OCI-LY3 (cell line): ENCODE measurements around the gene FKBP7.

Source experiments
- H2AFZ ChIP-seq: fragments of 200-600, 300-600 bp; shearing (Covaris generic); 2 replicates; pipeline ENCODE4 v1.6.0; 2014; ENCODE audit warnings: antibody characterized with exemption, low read depth, low read length
- H3K27ac ChIP-seq: fragments of 200-600, 300-600 bp; sonication (generic); 2 replicates; pipeline ENCODE4 v1.5.1; 2014; ENCODE audit warnings: mild to moderate bottlenecking, low read length, moderate library complexity, mixed read lengths
- H3K27me3 ChIP-seq: fragments of 200-600, 300-600 bp; sonication (generic); 2 replicates; pipeline ENCODE4 v1.6.1; 2014; ENCODE audit warnings: low read depth, low read length, mixed read lengths
- H3K36me3 ChIP-seq: fragments of 200-600, 300-600 bp; sonication (generic); replicated peaks from 2 replicates; pipeline ENCODE3; 2014; ENCODE audit warnings: low read depth, low read length, mixed read lengths
- H3K4me1 ChIP-seq: fragments of 300-600, 200-600 bp; sonication (generic); 2 replicates; pipeline ENCODE4 v1.6.1; 2014; ENCODE audit warnings: low read length, mixed read lengths
- H3K4me2 ChIP-seq: fragments of 200-600, 300-600 bp; sonication (generic); 2 replicates; pipeline ENCODE4 v1.6.1; 2014; ENCODE audit warnings: low read length, mixed read lengths
- H3K4me3 ChIP-seq: fragments of 300-600, 200-600 bp; sonication (generic); 2 replicates; pipeline ENCODE4 v1.5.1; 2014; ENCODE audit warnings: antibody characterized with exemption, mild to moderate bottlenecking, low read length, moderate library complexity
- H3K79me2 ChIP-seq: fragments of 300-600, 200-600 bp; shearing (Covaris generic); 2 replicates; pipeline ENCODE4 v1.6.1; 2014; ENCODE audit warnings: mild to moderate bottlenecking, low read length, mixed read lengths
- H3K9ac ChIP-seq: fragments of 300-600, 200-600 bp; shearing (Covaris generic); 2 replicates; pipeline ENCODE4 v1.6.0; 2014; ENCODE audit warnings: mild to moderate bottlenecking, low read length, moderate library complexity
- H3K9me3 ChIP-seq: fragments of 200-600, 300-600 bp; shearing (Covaris generic); 2 replicates; pipeline ENCODE4 v1.6.1; 2014; ENCODE audit warnings: low read length, mixed read lengths; ENCODE audit not compliant: insufficient read depth
- H4K20me1 ChIP-seq: fragments of 200-600, 300-600 bp; sonication (generic); 2 replicates; pipeline ENCODE4 v1.6.1; 2016; ENCODE audit warnings: low read length, mixed read lengths; ENCODE audit not compliant: insufficient read depth
- CTCF ChIP-seq: fragments of 200-600, 300-600 bp; sonication (generic); IDR thresholded peaks from 2 replicates; pipeline ENCODE4 v1.5.1; 2014; ENCODE audit warnings: antibody characterized with exemption, low read length, low read depth
- EZH2phosphoT487 ChIP-seq: fragments of 200-600 bp; shearing (Covaris generic); IDR thresholded peaks from 2 replicates; pipeline ENCODE4 v1.6.1; 2018; ENCODE audit warnings: antibody characterized with exemption, mixed run types, low read depth

FKBP7 gene

GRCh38 chr2:178506949-178507348 lies 28.5 kb upstream of the FKBP7 start:
- H3K36me3 ChIP-seq = peaks cover 9% of the 10 kb centered on the region
- no peak overlapping the region for H3K27ac ChIP-seq
- H3K9me3 ChIP-seq = no peaks in the 10 kb centered on the region
- H3K4me2 ChIP-seq = no peak overlapping the region
- H4K20me1 ChIP-seq = no peaks in the 10 kb centered on the region
- no peak for TF ChIP-seq CTCF
- no peak for TF ChIP-seq EZH2phosphoT487
- H3K4me1 ChIP-seq = peaks cover 26% of the 10 kb centered on the region
- H3K27me3 ChIP-seq = no peaks in the 10 kb centered on the region
- no peak overlapping the region for H2AFZ ChIP-seq
- H3K79me2 ChIP-seq = no peaks in the 10 kb centered on the region
- H3K9ac ChIP-seq = no peak overlapping the region
- H3K4me3 ChIP-seq = no peak overlapping the region

- Histone ChIP-seq H3K79me2 (no peaks in the 10 kb centered on the region), H2AFZ (no peak overlapping the region), H3K9me3 (no peaks in the 10 kb centered on the region), H3K4me1 (peaks cover 26% of the 10 kb centered on the region), H3K27me3 (no peaks in the 10 kb centered on the region), H3K4me3 (no peak overlapping the region), H3K4me2 (no peak overlapping the region), H4K20me1 (no peaks in the 10 kb centered on the region), H3K9ac (no peak overlapping the region), H3K27ac (no peak overlapping the region), H3K36me3 (peaks cover 12% of the 10 kb centered on the region)
- TF ChIP-seq CTCF (no peak), EZH2phosphoT487 (no peak)
Observed at GRCh38 chr2:178506524-178506923, 28.1 kb upstream of the FKBP7 start.

GRCh38 chr2:178506101-178506500 lies 27.7 kb upstream of the FKBP7 start:
- H3K4me2 ChIP-seq = no peak overlapping the region
- H2AFZ ChIP-seq = no peak overlapping the region
- no peak for TF ChIP-seq CTCF
- no peak for TF ChIP-seq EZH2phosphoT487
- H3K27ac ChIP-seq = no peak overlapping the region
- no peaks in the 10 kb centered on the region for H4K20me1 ChIP-seq
- H3K9ac ChIP-seq = no peak overlapping the region
- H3K4me3 ChIP-seq = no peak overlapping the region
- H3K27me3 ChIP-seq = no peaks in the 10 kb centered on the region
- H3K36me3 ChIP-seq = peaks cover 16% of the 10 kb centered on the region
- peaks cover 26% of the 10 kb centered on the region for H3K4me1 ChIP-seq
- no peaks in the 10 kb centered on the region for H3K9me3 ChIP-seq
- no peaks in the 10 kb centered on the region for H3K79me2 ChIP-seq

GRCh38 chr2:178502751-178503150 lies 24.4 kb upstream of the FKBP7 start:
- no peaks in the 10 kb centered on the region for H4K20me1 ChIP-seq
- no peaks in the 10 kb centered on the region for H3K79me2 ChIP-seq
- peaks cover 28% of the 10 kb centered on the region for H3K36me3 ChIP-seq
- H2AFZ ChIP-seq = no peak overlapping the region
- no peak overlapping the region for H3K4me3 ChIP-seq
- peaks cover 16% of the 10 kb centered on the region for H3K4me1 ChIP-seq
- H3K9me3 ChIP-seq = no peaks in the 10 kb centered on the region
- TF ChIP-seq EZH2phosphoT487 (no peak), CTCF (no peak)
- no peaks in the 10 kb centered on the region for H3K27me3 ChIP-seq
- H3K9ac ChIP-seq = no peak overlapping the region
- no peak overlapping the region for H3K27ac ChIP-seq
- H3K4me2 ChIP-seq = no peak overlapping the region
